T-helper 17 cell (primary cell): ENCODE measurements around the gene FBXO24. TPM values are rescaled to one million over a fixed set of nuclear protein-coding genes. Genes with fewer than 3 reads are reported as not detected.

ENCODE experiments used
- ATAC-seq: fragments of 150-1000 bp; cut with Tn5 transposase; 2 replicates; pipeline ENCODE4 v1.10.0; 2021; ENCODE audit warnings: mild to moderate bottlenecking, moderate library complexity
- DNase-seq, 3 donors: peaks; one replicate each; pipeline versions ENCODE4 v3.0.0 to v3.0.0-alpha.2; 2020 to 2021
- H3K9me3 ChIP-seq: one replicate; pipeline ENCODE4 v1.7.0; 2013; ENCODE audit warnings: low read length, mild to moderate bottlenecking; ENCODE audit not compliant: control insufficient read depth, poor library complexity, severe bottlenecking
- H3K27ac Mint-ChIP-seq: one replicate; pipeline ENCODE4 v1.8.0; 2022; ENCODE audit warnings: mild to moderate bottlenecking, moderate library complexity, mixed read lengths
- H3K27me3 Mint-ChIP-seq: one replicate; pipeline ENCODE4 v1.8.0; 2022; ENCODE audit warnings: mixed read lengths
- H3K36me3 Mint-ChIP-seq: one replicate; pipeline ENCODE4 v1.8.0; 2022; ENCODE audit warnings: low read depth, mixed read lengths
- H3K4me1 Mint-ChIP-seq: one replicate; pipeline ENCODE4 v1.8.0; 2022; ENCODE audit warnings: mild to moderate bottlenecking, mixed read lengths
- H3K4me3 Mint-ChIP-seq: one replicate; pipeline ENCODE4 v1.8.0; 2022; ENCODE audit warnings: mild to moderate bottlenecking, moderate library complexity, mixed read lengths
- total RNA-seq, 4 donors: library from RNA in 2 of 4; stranded (reverse) in 2 of 4; gene quantifications; one replicate each; pipeline ENCODE4 v1.2.3 and lab custom pipeline; 2022 to 2026

FBXO24 gene
- total RNA-seq, 2 donors from 2014 or later: 0.31 to 0.70 TPM

GRCh38 chr7:100613412-100614175 lies 27.5 kb downstream of the FBXO24 start:
- Mint-ChIP-seq H3K27ac (peak overlapping the region; percentile 97), H3K4me3 (peak overlapping the region; percentile 97), H3K27me3 (no peaks in the 10 kb centered on the region), H3K36me3 (peaks cover 3% of the 10 kb centered on the region), H3K4me1 (peaks cover 20% of the 10 kb centered on the region)
- H3K9me3 ChIP-seq: no peaks in the 10 kb centered on the region
- no peak for DNase-seq
- no peak for ATAC-seq

DNA sequence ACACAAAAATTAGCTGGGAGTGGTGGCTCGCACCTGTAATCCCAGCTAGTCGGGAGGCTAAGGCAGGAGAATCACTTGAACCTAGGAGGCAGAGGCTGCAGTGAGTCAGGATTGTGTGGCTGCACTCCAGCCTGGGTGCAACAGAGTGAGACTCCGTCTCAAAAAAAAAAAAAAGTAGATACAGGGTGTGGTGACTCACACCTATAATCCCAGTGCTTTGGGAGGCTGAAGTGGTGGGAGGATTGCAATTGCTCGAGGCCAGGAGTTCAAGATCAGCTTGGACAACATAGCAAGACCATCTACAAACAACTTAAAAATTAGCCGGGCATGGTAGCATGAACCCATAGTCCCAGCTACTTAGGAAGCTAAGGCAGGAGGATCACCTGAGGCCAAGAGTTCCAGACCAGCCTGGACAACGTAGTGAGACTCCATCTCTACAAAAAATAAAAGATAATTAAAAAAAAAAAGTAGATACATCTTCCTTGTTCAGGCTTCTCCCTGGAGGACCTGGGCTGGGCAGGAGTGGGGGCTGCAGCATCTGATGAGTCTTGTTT lies 28.3 kb downstream of the FBXO24 start:
- H3K4me3 Mint-ChIP-seq: no peak overlapping the region
- ATAC-seq (no peak), DNase-seq (no peak)
- peaks cover 3% of the 10 kb centered on the region for H3K36me3 Mint-ChIP-seq
- peak overlapping the region; percentile 67 for H3K27ac Mint-ChIP-seq
- no peaks in the 10 kb centered on the region for H3K27me3 Mint-ChIP-seq
- peaks cover 20% of the 10 kb centered on the region for H3K4me1 Mint-ChIP-seq
- no peaks in the 10 kb centered on the region for H3K9me3 ChIP-seq

DNA sequence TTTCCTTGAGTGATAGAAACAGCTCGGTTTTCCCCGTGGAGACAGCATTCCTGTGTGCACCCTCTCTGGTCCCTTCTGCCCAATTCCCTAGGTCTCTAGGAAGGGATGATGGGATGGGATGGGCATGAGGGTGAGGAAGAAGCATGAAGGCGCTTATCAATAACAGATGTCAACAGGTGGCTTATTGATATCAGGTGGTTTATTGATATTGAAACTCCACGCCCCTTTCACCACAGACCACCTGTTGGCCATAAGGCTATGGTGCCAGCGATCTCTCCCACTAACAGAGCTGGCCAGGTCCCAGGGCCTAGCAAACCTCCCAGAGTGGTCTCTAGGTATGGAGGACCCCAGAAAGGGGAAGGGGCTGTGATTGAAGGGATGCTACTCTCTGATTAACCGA lies 34.1 kb downstream of the FBXO24 start:
- no peaks in the 10 kb centered on the region for H3K9me3 ChIP-seq
- DNase-seq (no peak), ATAC-seq (no peak)
- no peaks in the 10 kb centered on the region for H3K27me3 Mint-ChIP-seq
- H3K4me1 Mint-ChIP-seq: peaks cover 16% of the 10 kb centered on the region
- no peak overlapping the region for H3K4me3 Mint-ChIP-seq
- peaks cover 6% of the 10 kb centered on the region for H3K36me3 Mint-ChIP-seq
- no peak overlapping the region for H3K27ac Mint-ChIP-seq

DNA sequence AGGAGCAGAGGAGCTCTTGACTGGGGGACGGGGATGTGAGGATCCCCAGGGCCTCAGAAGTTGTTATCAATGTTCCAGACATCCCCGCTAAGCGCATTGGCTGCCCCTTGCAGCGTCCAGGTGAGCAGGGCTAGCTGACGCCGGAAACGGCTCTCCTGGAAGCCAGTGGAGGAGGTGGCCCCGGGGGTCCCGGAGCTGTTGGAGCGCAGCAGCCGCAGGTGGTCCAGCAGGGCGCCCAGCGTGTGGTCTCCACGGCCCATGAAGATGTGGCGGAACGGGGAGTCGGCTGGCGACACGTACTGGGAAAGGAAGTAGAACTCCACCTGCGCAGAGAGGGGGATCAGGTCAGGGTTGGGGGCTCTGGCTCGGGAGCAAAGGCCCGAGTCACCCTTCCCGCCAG lies 34.7 kb downstream of the FBXO24 start:
- ATAC-seq: no peak
- Mint-ChIP-seq H3K4me3 (no peak overlapping the region), H3K36me3 (peaks cover 6% of the 10 kb centered on the region), H3K4me1 (peaks cover 17% of the 10 kb centered on the region), H3K27me3 (no peaks in the 10 kb centered on the region), H3K27ac (no peak overlapping the region)
- H3K9me3 ChIP-seq: no peaks in the 10 kb centered on the region
- DNase-seq: no peak

DNA sequence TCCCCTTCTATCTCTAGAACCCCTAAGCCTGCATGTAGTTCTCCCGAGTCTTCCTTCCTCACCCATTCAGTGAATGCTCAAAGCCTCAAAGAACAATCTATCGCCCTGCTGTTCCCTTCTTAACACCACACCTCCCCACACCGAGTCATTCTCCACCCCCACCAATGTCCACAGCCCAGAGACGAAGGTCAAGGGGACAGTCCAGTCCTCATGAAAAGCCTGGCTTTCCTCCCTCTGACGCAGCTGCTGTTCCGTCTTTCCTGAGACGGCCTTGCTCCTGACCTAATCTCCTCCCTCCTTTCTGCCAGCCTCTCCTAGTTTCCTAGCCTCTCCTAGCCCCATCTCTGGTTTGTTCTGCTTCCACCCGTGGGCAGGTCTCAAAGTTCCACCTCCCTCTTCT lies 35.4 kb downstream of the FBXO24 start:
- peak overlapping the region; percentile 81 for H3K27ac Mint-ChIP-seq

GRCh38 chr7:100623951-100624824 lies 38.1 kb downstream of the FBXO24 start:
- Mint-ChIP-seq H3K27me3 (no peaks in the 10 kb centered on the region), H3K4me3 (peak overlapping the region; percentile 71), H3K36me3 (peaks cover 6% of the 10 kb centered on the region), H3K27ac (peak overlapping the region; percentile 75), H3K4me1 (peaks cover 32% of the 10 kb centered on the region)
- ATAC-seq: no peak
- H3K9me3 ChIP-seq: no peaks in the 10 kb centered on the region
- DNase-seq: no peak

More for the DNA sequence above, 35.4 kb downstream of the FBXO24 start:
- peaks cover 6% of the 10 kb centered on the region for H3K36me3 Mint-ChIP-seq
- no peak for ATAC-seq
- no peaks in the 10 kb centered on the region for H3K9me3 ChIP-seq
- H3K4me1 Mint-ChIP-seq: peaks cover 19% of the 10 kb centered on the region
- H3K27me3 Mint-ChIP-seq: no peaks in the 10 kb centered on the region
- H3K4me3 Mint-ChIP-seq: no peak overlapping the region
- DNase-seq: no peak

DNA sequence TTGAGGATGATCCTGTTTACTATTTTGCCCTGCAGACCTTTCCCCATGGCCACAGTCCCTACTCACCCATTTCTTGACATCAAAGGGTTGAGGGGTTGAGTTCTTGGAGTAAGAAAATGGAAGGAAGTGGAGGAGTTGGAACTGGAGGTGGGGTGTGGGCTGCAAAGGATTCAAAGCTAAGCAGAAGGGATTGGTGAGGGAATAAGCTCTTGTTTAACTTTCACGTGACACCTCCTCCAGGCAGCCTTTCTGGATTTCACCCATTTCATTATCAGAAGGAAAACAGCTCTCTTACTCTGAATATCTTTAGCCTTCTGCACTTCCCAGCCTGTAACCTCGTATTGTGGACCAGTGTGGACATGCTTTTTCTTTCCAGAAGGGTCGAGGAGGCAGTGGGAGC lies 39.9 kb downstream of the FBXO24 start:
- peak overlapping the region; percentile 79 for H3K4me3 Mint-ChIP-seq

GRCh38 chr7:100626530-100627237 lies 40.6 kb downstream of the FBXO24 start:
- Mint-ChIP-seq H3K27ac (no peak overlapping the region), H3K36me3 (peaks cover 4% of the 10 kb centered on the region), H3K4me3 (peak overlapping the region; percentile 79), H3K27me3 (no peaks in the 10 kb centered on the region), H3K4me1 (peaks cover 34% of the 10 kb centered on the region)
- peak; percentile 99 for ATAC-seq
- no peaks in the 10 kb centered on the region for H3K9me3 ChIP-seq
- peak; percentile 68 to 87 (median 80) for DNase-seq

More for the DNA sequence above, 39.9 kb downstream of the FBXO24 start:
- no peaks in the 10 kb centered on the region for H3K9me3 ChIP-seq
- Mint-ChIP-seq H3K27ac (no peak overlapping the region), H3K4me1 (peaks cover 37% of the 10 kb centered on the region), H3K27me3 (no peaks in the 10 kb centered on the region), H3K36me3 (peaks cover 6% of the 10 kb centered on the region)
- no peak for DNase-seq
- ATAC-seq: no peak

DNA sequence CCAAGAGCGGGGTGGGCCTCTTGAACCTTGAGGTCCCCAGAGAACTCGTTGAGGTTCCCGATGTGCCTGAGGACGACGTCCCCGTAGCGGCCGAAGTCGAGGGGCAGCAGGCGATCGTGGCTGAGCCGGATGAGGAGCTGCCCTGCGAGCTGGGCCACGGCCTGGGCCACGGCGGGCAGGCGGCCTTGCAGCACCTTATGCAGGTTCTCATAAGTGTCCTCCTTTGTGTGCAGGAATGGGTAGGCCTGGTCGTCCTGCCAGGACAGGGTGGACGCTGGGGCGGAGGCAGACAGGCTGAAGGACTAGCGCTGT lies 41.1 kb downstream of the FBXO24 start:
- ATAC-seq: no peak
- no peak for DNase-seq
- Mint-ChIP-seq H3K36me3 (no peaks in the 10 kb centered on the region), H3K4me3 (no peak overlapping the region), H3K4me1 (peaks cover 32% of the 10 kb centered on the region), H3K27me3 (no peaks in the 10 kb centered on the region), H3K27ac (no peak overlapping the region)
- H3K9me3 ChIP-seq: no peaks in the 10 kb centered on the region

GRCh38 chr7:100629117-100629716 lies 43.1 kb downstream of the FBXO24 start:
- Mint-ChIP-seq H3K27ac (peak overlapping the region; percentile 81), H3K4me1 (peaks cover 32% of the 10 kb centered on the region), H3K4me3 (peak overlapping the region; percentile 31), H3K36me3 (no peaks in the 10 kb centered on the region), H3K27me3 (no peaks in the 10 kb centered on the region)
- DNase-seq: no peak
- no peaks in the 10 kb centered on the region for H3K9me3 ChIP-seq
- ATAC-seq: no peak

- no peak for ATAC-seq
These were observed 43.9 kb downstream of the FBXO24 start for GRCh38 chr7:100630066-100630465.

GRCh38 chr7:100632951-100633717 lies 47.0 kb downstream of the FBXO24 start:
- Mint-ChIP-seq H3K4me3 (peak overlapping the region; percentile 89), H3K27me3 (no peaks in the 10 kb centered on the region), H3K27ac (peak overlapping the region; percentile 29), H3K4me1 (peaks cover 22% of the 10 kb centered on the region), H3K36me3 (no peaks in the 10 kb centered on the region)
- H3K9me3 ChIP-seq: no peaks in the 10 kb centered on the region
- ATAC-seq (peak; percentile 83), DNase-seq (peak; percentile 46 to 56 (median 47))

More at GRCh38 chr7:100630066-100630465, 43.9 kb downstream of the FBXO24 start:
- Mint-ChIP-seq H3K36me3 (no peaks in the 10 kb centered on the region), H3K4me1 (peaks cover 33% of the 10 kb centered on the region), H3K27me3 (no peaks in the 10 kb centered on the region), H3K27ac (peak overlapping the region; percentile 57), H3K4me3 (peak overlapping the region; percentile 36)
- no peak for DNase-seq
- H3K9me3 ChIP-seq: no peaks in the 10 kb centered on the region
